ENCODE data around the gene PPP4R1.

The PPP4R1 gene

DNA sequence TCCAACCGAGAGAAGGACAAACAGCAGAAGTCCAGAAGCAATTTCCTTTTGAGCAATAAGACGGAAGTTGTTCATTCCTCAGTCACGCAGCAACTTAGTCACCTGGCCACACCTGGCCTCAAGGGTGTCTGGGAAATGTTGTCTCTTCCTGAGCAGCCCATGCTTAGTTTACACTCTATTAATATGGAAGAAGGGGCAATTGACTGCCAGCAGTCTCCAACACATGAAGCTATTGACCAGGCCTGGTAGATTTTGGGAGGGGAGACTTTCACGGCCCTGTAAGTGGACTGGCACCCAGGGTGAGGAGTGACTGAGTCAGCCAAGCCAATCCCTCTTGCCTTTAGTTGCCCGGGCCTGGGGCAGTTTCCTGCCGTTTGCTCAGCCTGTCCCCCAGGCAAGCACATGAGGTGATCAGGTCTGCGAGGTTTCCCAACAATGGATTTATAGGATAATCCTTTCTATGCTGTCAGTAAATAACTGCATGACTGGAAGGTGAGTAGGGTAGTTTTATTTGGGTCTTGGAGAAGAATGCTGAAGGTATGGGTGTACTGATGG, 43.8 kb upstream of the PPP4R1 start:
- Histone ChIP-seq H3K4me1 (no peaks in the 10 kb centered on the region), H3K9ac (no peak overlapping the region), H2AFZ (no peak overlapping the region), H3K27me3 (ENCODE audit: control insufficient read depth, insufficient read depth, low read length) (no peaks in the 10 kb centered on the region), H3K4me3 (ENCODE audit: low read depth, low read length) (no peak overlapping the region), H3K79me2 (no peaks in the 10 kb centered on the region), H3K4me2 (ENCODE audit: low read length) (no peak overlapping the region), H3K27ac (no peak overlapping the region), H3K36me3 (ENCODE audit: control insufficient read depth, insufficient read depth, low read length) (no peaks in the 10 kb centered on the region), H3K9me3 (ENCODE audit: control insufficient read depth, low read length) (no peaks in the 10 kb centered on the region)
- TF ChIP-seq, protein P1, sequence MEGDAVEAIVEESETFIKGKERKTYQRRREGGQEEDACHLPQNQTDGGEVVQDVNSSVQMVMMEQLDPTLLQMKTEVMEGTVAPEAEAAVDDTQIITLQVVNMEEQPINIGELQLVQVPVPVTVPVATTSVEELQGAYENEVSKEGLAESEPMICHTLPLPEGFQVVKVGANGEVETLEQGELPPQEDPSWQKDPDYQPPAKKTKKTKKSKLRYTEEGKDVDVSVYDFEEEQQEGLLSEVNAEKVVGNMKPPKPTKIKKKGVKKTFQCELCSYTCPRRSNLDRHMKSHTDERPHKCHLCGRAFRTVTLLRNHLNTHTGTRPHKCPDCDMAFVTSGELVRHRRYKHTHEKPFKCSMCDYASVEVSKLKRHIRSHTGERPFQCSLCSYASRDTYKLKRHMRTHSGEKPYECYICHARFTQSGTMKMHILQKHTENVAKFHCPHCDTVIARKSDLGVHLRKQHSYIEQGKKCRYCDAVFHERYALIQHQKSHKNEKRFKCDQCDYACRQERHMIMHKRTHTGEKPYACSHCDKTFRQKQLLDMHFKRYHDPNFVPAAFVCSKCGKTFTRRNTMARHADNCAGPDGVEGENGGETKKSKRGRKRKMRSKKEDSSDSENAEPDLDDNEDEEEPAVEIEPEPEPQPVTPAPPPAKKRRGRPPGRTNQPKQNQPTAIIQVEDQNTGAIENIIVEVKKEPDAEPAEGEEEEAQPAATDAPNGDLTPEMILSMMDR (IDR thresholded peaks at IDR 0.05): no peak

DNA sequence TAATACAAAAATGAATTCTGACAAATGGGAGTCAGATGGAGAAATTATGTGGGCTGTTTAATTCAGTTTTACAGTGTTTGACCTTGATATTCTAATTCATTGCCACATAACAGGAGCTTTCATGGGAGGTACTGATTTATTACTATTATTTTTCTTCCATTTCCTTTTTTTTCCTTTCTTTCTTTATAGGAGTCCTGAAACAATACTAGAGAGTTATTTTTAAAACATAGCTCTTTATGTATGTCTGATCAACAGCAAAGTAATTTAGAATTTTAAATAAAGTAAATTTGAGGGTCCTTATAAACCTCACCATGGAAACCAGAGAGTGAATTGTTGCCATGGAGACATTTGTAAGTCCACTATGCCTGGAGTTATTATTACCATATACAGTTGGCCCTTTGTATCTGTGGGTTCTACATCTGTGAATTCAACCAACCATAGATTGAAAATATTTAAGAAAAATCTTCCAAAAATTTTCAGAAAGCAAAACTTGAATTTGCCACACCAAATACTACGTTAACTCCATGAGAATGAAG, 40.9 kb upstream of the PPP4R1 start:
- H2AFZ ChIP-seq: no peak overlapping the region
- TF ChIP-seq, protein P1 (IDR thresholded peaks at IDR 0.05): no peak
- no peak overlapping the region for H3K4me2 ChIP-seq (ENCODE audit: low read length)
- H3K9me3 ChIP-seq (ENCODE audit: control insufficient read depth, low read length): no peaks in the 10 kb centered on the region
- no peaks in the 10 kb centered on the region for H3K36me3 ChIP-seq (ENCODE audit: control insufficient read depth, insufficient read depth, low read length)
- no peaks in the 10 kb centered on the region for H3K79me2 ChIP-seq
- H3K27me3 ChIP-seq (ENCODE audit: control insufficient read depth, insufficient read depth, low read length): no peaks in the 10 kb centered on the region
- H3K9ac ChIP-seq: no peak overlapping the region
- H3K27ac ChIP-seq: no peak overlapping the region
- no peak overlapping the region for H3K4me3 ChIP-seq (ENCODE audit: low read depth, low read length)
- no peaks in the 10 kb centered on the region for H3K4me1 ChIP-seq

DNA sequence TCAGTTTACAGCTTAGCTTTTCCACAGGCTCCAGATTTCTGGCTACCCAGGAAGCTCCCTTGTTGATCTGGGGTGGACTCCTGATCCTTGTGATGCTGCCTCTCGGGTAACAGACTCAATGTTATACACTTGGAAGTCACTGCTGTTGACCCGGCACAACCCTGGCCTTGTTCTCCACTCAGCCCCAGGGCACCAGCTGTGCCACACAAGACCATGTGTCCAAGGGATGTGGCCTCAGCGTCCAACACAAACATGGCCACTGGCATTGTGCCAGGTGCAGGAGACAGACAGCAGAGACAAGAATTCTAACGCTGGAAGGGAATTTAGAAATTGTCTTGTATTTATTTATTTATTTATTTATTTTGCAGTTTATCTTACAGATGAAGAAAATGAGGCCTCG, 39.0 kb upstream of the PPP4R1 start:
- H3K36me3 ChIP-seq (ENCODE audit: control insufficient read depth, insufficient read depth, low read length): no peaks in the 10 kb centered on the region
- H3K4me3 ChIP-seq (ENCODE audit: low read depth, low read length): no peak overlapping the region
- H3K79me2 ChIP-seq: no peaks in the 10 kb centered on the region
- H3K27ac ChIP-seq: no peak overlapping the region
- no peaks in the 10 kb centered on the region for H3K9me3 ChIP-seq (ENCODE audit: control insufficient read depth, low read length)
- no peak overlapping the region for H3K4me2 ChIP-seq (ENCODE audit: low read length)
- H3K4me1 ChIP-seq: no peaks in the 10 kb centered on the region
- TF ChIP-seq, protein P1 (IDR thresholded peaks at IDR 0.05): no peak
- no peak overlapping the region for H2AFZ ChIP-seq
- H3K27me3 ChIP-seq (ENCODE audit: control insufficient read depth, insufficient read depth, low read length): no peaks in the 10 kb centered on the region
- no peak overlapping the region for H3K9ac ChIP-seq

DNA sequence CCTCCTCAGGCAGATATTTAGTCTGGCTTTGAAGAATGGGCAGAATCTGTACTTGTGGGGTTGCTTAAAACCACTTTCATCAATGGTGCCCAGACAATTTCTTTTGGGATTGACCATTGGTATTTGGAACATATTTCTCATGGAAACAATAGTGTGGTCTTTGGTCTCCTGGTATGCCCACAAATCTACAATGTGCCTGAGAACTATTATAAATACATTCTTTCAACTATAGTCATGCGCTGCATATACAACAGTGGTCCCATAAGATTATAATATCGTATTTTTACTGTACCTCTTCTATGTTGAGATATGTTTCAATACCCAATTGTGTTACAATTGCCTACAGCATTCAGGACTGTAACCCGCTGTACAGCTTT, 34.8 kb upstream of the PPP4R1 start:
- no peak overlapping the region for H3K27ac ChIP-seq
- H3K27me3 ChIP-seq (ENCODE audit: control insufficient read depth, insufficient read depth, low read length): no peaks in the 10 kb centered on the region

More for the DNA sequence above, 34.8 kb upstream of the PPP4R1 start:
- Histone ChIP-seq H3K4me3 (ENCODE audit: low read depth, low read length) (no peak overlapping the region), H3K9ac (no peak overlapping the region), H3K9me3 (ENCODE audit: control insufficient read depth, low read length) (no peaks in the 10 kb centered on the region), H3K4me2 (ENCODE audit: low read length) (no peak overlapping the region), H3K36me3 (ENCODE audit: control insufficient read depth, insufficient read depth, low read length) (no peaks in the 10 kb centered on the region), H3K4me1 (no peaks in the 10 kb centered on the region), H3K79me2 (no peaks in the 10 kb centered on the region), H2AFZ (no peak overlapping the region)
- TF ChIP-seq, protein P1 (IDR thresholded peaks at IDR 0.05): no peak
